Kidney glomerular epithelial cell (primary cell): ENCODE results near the gene PTPRM.
"Not testable (repeated sequence)": the region's sequence is repeated elsewhere in the genome, so short reads cannot be mapped to it uniquely, and the experiment has no call there.

Experiments
- DNase-seq: peaks from one replicate; lab custom pipeline; 2025; lab: John Stamatoyannopoulos, UW

Gene PTPRM

GRCh38 chr18:8433323-8433722 is 866.2 kb downstream of the PTPRM start:
- no peak for DNase-seq

GRCh38 chr18:8433771-8434170 is 866.7 kb downstream of the PTPRM start:
- DNase-seq, result no peak

GRCh38 chr18:8435376-8435775 is 868.3 kb downstream of the PTPRM start:
- DNase-seq, result no peak

GRCh38 chr18:8439055-8439454 is 871.9 kb downstream of the PTPRM start:
- no peak for DNase-seq

GRCh38 chr18:8443505-8443904 is 876.4 kb downstream of the PTPRM start:
- no peak for DNase-seq

- not testable (repeated sequence) for DNase-seq
Observed at GRCh38 chr18:8446936-8447335, 879.8 kb downstream of the PTPRM start.

- no peak for DNase-seq
Observed at GRCh38 chr18:8448130-8448529, 881.0 kb downstream of the PTPRM start.

GRCh38 chr18:8450013-8450412 is 882.9 kb downstream of the PTPRM start:
- DNase-seq, result no peak

GRCh38 chr18:8450898-8451665 is 884.0 kb downstream of the PTPRM start:
- no peak for DNase-seq

GRCh38 chr18:8453528-8453927 is 886.4 kb downstream of the PTPRM start:
- no peak for DNase-seq

GRCh38 chr18:8454136-8454535 is 887.0 kb downstream of the PTPRM start:
- DNase-seq, result no peak

GRCh38 chr18:8455661-8456614 is 888.8 kb downstream of the PTPRM start:
- no peak for DNase-seq
